ENCODE data around the gene GPBP1. TPM values are rescaled to one million over a fixed set of nuclear protein-coding genes. Genes with fewer than 3 reads are reported as not detected.

Gene GPBP1
- total and polyA plus RNA-seq, 2 of the 4 experiments (the other 2 are of a cell fraction) = 24.3 to 29.2 TPM

DNA sequence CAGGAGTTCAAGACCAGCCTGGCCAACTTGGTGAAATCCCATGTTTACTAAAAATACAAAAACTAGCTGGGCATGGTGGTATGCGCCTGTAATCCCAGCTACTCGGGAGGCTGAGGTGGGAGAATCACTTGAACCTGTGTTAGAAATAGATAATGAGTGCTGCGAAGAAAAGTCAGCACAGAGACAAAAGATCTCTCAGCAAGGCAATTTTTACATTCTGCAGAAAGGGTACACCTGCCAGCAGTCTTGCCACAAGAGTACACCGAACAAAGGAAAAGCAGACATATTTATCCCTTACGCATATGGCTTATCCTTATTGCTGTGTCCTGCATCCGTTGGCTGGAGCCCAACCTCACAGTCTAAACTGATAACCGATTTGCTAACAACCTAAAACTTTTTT lies 16.2 kb upstream of the GPBP1 start:
- Histone ChIP-seq H3K18ac (ENCODE audit: low read depth, low read length) (no peak overlapping the region), H3K79me1 (ENCODE audit: low read depth in 1 of 2, low read length in 2 of 2) (no peaks in the 10 kb centered on the region), H4K20me1 (ENCODE audit: insufficient read depth, low read length) (no peaks in the 10 kb centered on the region), H3K9me1 (ENCODE audit: insufficient read depth, low read length) (no peaks in the 10 kb centered on the region), H3K9ac (ENCODE audit: low read depth, low read length) (no peak overlapping the region), H2BK15ac (ENCODE audit: low read depth, low read length) (no peak overlapping the region), H4K8ac (ENCODE audit: low read depth in 2 of 2, low read length in 2 of 2) (no peak overlapping the region), H2AK5ac (ENCODE audit: low read depth, low read length) (no peak overlapping the region), H2AK9ac (replicated peaks; ENCODE audit: low read depth, low read length, poor library complexity) (no peak overlapping the region), H3K36me3 (ENCODE audit: control insufficient read depth, insufficient read depth, low read length) (no peaks in the 10 kb centered on the region), H2AFZ (replicated peaks; ENCODE audit: low read length, poor library complexity) (no peak overlapping the region), H3K4ac (ENCODE audit: low read depth, low read length) (no peak overlapping the region), H3K9me3 (ENCODE audit: control insufficient read depth, insufficient read depth, low read length) (peaks cover 5% of the 10 kb centered on the region), H3K4me1 (ENCODE audit: control insufficient read depth, insufficient read depth, low read length) (no peaks in the 10 kb centered on the region), H2BK5ac (ENCODE audit: low read depth, low read length, poor library complexity, severe bottlenecking) (no peak overlapping the region), H3K4me2 (ENCODE audit: low read depth, low read length) (no peak overlapping the region), H3K14ac (replicated peaks; ENCODE audit: low read depth, low read length) (no peak overlapping the region), H2BK20ac (ENCODE audit: low read depth, low read length) (no peak overlapping the region), H3K27me3 (ENCODE audit: control insufficient read depth, insufficient read depth, low read length) (no peaks in the 10 kb centered on the region), H2BK120ac (ENCODE audit: low read depth, low read length) (no peak overlapping the region), H4K5ac (ENCODE audit: low read depth, low read length) (no peak overlapping the region), H3K27ac (ENCODE audit: insufficient read depth, low read length) (no peak overlapping the region), H3K56ac (ENCODE audit: extremely low read depth, insufficient read depth, low read length) (no peak overlapping the region), H4K91ac (ENCODE audit: insufficient read depth, low read depth, low read length) (no peak overlapping the region), H3K23ac (ENCODE audit: low read depth, low read length) (no peak overlapping the region), H3K4me3 (ENCODE audit: insufficient read depth, low read depth, low read length) (no peak overlapping the region)
- CTCF ChIA-PET = interaction anchor here (1.0 kb wide), 1 partner anchor 16 kb away, joined by 3 read pairs; the partner anchor contains the start of gene GPBP1
- POLR2A ChIA-PET (ENCODE audit: unreplicated experiment) = no interaction called here
- no TSS peak for BruUV-seq (replicated peaks)
- DNase-seq = no peak
- 100% methylated on average over 2 of the region's 7 CpGs; no CpG with 5 or more reads in 1 of the 2 experiments for WGBS, 2 experiments (ENCODE audit: extremely low coverage in 2 of 2, insufficient read length in 1 of 2)
- dilution Hi-C loops (cut with HindIII; ENCODE audit: low sequenced_read_pairs, unreplicated experiment) = no loop called here
- in situ Hi-C loops (cut with MboI; ENCODE audit: low sequenced_read_pairs) = loop anchor here (10.0 kb wide), 1 partner anchor 63 kb away; no protein-coding TSS in a partner anchor
- intact Hi-C loops (cut with micrococcal nuclease) = no loop called here
- TF ChIP-seq MAFK (IDR thresholded peaks at IDR 0.05; ENCODE audit: low read depth, low read length) (no peak), BHLHE40 (IDR thresholded peaks at IDR 0.05; ENCODE audit: low read depth, low read length) (no peak), FOS (IDR thresholded peaks at IDR 0.05; ENCODE audit: low read depth, low read length) (no peak), SMC3 (IDR thresholded peaks at IDR 0.05; ENCODE audit: low read depth, low read length) (no peak), NFE2L2 (IDR thresholded peaks at IDR 0.05; ENCODE audit: low read depth, low read length) (no peak), CHD1 (IDR thresholded peaks at IDR 0.05; ENCODE audit: low read depth, low read length) (no peak), POLR2A (IDR thresholded peaks at IDR 0.05; ENCODE audit: low read depth, low read length) (no peak), RAD21 (IDR thresholded peaks at IDR 0.05; ENCODE audit: low read length) (no peak), MAZ (IDR thresholded peaks at IDR 0.05; ENCODE audit: borderline replicate concordance, low read depth, low read length) (no peak), RFX5 (IDR thresholded peaks at IDR 0.05; ENCODE audit: low read depth, low read length) (no peak), MXI1 (IDR thresholded peaks at IDR 0.05; ENCODE audit: borderline replicate concordance, low read depth, low read length) (no peak), RCOR1 (IDR thresholded peaks at IDR 0.05; ENCODE audit: insufficient replicate concordance, low read length) (no peak), CEBPB (IDR thresholded peaks at IDR 0.05; ENCODE audit: low read depth, low read length) (no peak)
- TF ChIP-seq, protein P1, sequence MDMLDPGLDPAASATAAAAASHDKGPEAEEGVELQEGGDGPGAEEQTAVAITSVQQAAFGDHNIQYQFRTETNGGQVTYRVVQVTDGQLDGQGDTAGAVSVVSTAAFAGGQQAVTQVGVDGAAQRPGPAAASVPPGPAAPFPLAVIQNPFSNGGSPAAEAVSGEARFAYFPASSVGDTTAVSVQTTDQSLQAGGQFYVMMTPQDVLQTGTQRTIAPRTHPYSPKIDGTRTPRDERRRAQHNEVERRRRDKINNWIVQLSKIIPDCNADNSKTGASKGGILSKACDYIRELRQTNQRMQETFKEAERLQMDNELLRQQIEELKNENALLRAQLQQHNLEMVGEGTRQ (IDR thresholded peaks at IDR 0.05; ENCODE audit: low read depth, low read length) = no peak
- TF ChIP-seq, protein P2, sequence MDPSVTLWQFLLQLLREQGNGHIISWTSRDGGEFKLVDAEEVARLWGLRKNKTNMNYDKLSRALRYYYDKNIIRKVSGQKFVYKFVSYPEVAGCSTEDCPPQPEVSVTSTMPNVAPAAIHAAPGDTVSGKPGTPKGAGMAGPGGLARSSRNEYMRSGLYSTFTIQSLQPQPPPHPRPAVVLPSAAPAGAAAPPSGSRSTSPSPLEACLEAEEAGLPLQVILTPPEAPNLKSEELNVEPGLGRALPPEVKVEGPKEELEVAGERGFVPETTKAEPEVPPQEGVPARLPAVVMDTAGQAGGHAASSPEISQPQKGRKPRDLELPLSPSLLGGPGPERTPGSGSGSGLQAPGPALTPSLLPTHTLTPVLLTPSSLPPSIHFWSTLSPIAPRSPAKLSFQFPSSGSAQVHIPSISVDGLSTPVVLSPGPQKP (IDR thresholded peaks at IDR 0.05; ENCODE audit: borderline replicate concordance, low read depth, low read length) = no peak
- TF ChIP-seq, protein P3, sequence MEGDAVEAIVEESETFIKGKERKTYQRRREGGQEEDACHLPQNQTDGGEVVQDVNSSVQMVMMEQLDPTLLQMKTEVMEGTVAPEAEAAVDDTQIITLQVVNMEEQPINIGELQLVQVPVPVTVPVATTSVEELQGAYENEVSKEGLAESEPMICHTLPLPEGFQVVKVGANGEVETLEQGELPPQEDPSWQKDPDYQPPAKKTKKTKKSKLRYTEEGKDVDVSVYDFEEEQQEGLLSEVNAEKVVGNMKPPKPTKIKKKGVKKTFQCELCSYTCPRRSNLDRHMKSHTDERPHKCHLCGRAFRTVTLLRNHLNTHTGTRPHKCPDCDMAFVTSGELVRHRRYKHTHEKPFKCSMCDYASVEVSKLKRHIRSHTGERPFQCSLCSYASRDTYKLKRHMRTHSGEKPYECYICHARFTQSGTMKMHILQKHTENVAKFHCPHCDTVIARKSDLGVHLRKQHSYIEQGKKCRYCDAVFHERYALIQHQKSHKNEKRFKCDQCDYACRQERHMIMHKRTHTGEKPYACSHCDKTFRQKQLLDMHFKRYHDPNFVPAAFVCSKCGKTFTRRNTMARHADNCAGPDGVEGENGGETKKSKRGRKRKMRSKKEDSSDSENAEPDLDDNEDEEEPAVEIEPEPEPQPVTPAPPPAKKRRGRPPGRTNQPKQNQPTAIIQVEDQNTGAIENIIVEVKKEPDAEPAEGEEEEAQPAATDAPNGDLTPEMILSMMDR (conservative IDR thresholded peaks at IDR 0.05; ENCODE audit: low read depth, low read length) = no peak
- no peak for ATAC-seq (ENCODE audit: low read depth)
